ENCODE data around the gene NUP93. TPM values are rescaled to one million over a fixed set of nuclear protein-coding genes. Genes with fewer than 3 reads are reported as not detected.

The NUP93 gene
- total and polyA plus RNA-seq, 2 experiments from 2014 or later, result 139 to 187 TPM

DNA sequence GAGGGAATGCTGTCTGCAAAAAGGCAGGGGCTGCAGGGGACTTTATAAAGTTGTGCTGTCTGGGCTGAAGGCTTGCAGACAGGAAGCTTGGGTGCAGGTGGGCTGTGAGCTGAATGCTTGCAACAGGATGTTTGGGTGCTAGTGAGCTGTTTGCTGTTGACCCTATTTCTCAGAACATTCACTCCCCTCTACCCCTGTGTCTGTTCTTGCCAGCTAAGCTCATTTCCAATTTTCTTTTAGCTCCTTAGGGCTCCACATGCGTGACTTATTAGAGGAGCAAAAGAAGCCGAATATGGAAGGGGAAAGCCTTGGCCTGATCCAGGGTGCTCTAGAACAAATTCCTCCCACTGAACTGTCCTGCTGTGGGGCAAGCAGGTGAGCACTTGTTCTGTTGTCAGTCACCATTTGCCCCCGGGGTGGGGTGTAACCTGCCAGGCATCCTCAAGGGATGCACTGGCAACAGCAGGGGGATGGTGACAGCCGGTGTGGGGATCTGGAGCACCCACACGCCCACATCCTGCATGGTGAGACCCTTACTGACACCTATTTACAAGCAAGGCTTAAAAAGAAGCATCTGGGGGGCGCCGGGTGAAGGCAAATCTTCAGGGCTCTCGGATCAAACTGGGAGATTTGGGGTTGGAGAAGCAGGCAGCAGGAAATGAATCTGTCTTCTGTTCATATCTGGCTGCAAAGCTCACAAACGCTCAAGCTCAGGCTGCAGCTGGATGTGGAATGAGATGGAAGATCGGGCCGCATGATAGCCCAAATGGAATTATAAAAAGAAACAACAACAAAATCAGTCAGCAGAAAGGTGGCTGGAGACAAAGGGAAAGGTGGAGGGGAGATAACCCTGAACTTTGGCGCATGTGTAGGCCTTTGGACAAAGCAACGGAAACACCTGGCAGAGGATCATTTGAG lies 21.1 kb upstream of the NUP93 start (continued):
- TF ChIP-seq, protein P1, sequence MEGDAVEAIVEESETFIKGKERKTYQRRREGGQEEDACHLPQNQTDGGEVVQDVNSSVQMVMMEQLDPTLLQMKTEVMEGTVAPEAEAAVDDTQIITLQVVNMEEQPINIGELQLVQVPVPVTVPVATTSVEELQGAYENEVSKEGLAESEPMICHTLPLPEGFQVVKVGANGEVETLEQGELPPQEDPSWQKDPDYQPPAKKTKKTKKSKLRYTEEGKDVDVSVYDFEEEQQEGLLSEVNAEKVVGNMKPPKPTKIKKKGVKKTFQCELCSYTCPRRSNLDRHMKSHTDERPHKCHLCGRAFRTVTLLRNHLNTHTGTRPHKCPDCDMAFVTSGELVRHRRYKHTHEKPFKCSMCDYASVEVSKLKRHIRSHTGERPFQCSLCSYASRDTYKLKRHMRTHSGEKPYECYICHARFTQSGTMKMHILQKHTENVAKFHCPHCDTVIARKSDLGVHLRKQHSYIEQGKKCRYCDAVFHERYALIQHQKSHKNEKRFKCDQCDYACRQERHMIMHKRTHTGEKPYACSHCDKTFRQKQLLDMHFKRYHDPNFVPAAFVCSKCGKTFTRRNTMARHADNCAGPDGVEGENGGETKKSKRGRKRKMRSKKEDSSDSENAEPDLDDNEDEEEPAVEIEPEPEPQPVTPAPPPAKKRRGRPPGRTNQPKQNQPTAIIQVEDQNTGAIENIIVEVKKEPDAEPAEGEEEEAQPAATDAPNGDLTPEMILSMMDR (conservative IDR thresholded peaks at IDR 0.05; ENCODE audit: low read depth in 2 of 2), result no peak
- TF ChIP-seq EZH2 (IDR thresholded peaks at IDR 0.05; ENCODE audit: low read depth, unreplicated experiment), result no peak
- no peak for TF ChIP-seq JUNB (IDR thresholded peaks at IDR 0.05; ENCODE audit: unreplicated experiment)
- no peak for TF ChIP-seq ZNF114 (CRISPR knock-in tag; IDR thresholded peaks at IDR 0.05)
- TF ChIP-seq, protein P2, sequence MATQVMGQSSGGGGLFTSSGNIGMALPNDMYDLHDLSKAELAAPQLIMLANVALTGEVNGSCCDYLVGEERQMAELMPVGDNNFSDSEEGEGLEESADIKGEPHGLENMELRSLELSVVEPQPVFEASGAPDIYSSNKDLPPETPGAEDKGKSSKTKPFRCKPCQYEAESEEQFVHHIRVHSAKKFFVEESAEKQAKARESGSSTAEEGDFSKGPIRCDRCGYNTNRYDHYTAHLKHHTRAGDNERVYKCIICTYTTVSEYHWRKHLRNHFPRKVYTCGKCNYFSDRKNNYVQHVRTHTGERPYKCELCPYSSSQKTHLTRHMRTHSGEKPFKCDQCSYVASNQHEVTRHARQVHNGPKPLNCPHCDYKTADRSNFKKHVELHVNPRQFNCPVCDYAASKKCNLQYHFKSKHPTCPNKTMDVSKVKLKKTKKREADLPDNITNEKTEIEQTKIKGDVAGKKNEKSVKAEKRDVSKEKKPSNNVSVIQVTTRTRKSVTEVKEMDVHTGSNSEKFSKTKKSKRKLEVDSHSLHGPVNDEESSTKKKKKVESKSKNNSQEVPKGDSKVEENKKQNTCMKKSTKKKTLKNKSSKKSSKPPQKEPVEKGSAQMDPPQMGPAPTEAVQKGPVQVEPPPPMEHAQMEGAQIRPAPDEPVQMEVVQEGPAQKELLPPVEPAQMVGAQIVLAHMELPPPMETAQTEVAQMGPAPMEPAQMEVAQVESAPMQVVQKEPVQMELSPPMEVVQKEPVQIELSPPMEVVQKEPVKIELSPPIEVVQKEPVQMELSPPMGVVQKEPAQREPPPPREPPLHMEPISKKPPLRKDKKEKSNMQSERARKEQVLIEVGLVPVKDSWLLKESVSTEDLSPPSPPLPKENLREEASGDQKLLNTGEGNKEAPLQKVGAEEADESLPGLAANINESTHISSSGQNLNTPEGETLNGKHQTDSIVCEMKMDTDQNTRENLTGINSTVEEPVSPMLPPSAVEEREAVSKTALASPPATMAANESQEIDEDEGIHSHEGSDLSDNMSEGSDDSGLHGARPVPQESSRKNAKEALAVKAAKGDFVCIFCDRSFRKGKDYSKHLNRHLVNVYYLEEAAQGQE (IDR thresholded peaks at IDR 0.05; ENCODE audit: unreplicated experiment), result no peak
- no peak for TF ChIP-seq NANOG (IDR thresholded peaks at IDR 0.05; ENCODE audit: borderline replicate concordance)
- TF ChIP-seq ZNF331 (CRISPR knock-in tag; IDR thresholded peaks at IDR 0.05; ENCODE audit: low read depth), result no peak
- no peak for TF ChIP-seq CREB1 (CRISPR knock-in tag; IDR thresholded peaks at IDR 0.05; ENCODE audit: low read depth)

DNA sequence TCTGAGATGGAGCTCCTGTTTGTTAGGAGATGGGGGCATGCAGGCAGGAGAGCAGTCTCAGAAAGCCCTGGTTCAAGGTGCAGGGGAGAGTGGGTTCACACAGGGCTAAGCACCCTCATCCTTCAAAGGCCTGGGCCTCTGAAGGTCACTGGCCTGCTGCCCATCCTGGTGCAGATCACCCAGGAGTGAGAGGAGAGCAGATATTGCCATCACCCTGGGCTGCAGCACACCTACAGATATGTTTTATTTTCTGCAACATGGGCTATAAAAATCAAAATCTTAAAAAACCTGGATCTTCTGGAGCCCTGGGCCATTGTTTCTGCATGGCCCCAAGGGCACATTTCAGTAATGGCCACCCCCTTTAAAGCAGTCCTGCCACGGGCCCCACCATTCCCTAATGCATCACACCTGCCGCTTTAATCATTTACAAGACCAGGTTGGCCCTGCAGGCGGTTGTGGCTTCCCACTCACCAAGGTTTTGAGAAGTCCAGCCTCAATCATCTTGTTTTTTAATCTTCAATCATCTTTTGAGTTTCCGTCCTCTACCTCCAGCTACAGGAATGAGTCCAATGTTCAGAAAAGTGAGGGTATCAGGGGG lies 20.4 kb upstream of the NUP93 start:
- Mint-ChIP-seq H3K4me3 (no peak overlapping the region), H3K36me3 (ENCODE audit: low read depth) (no peaks in the 10 kb centered on the region)
- TF ChIP-seq, protein P3, sequence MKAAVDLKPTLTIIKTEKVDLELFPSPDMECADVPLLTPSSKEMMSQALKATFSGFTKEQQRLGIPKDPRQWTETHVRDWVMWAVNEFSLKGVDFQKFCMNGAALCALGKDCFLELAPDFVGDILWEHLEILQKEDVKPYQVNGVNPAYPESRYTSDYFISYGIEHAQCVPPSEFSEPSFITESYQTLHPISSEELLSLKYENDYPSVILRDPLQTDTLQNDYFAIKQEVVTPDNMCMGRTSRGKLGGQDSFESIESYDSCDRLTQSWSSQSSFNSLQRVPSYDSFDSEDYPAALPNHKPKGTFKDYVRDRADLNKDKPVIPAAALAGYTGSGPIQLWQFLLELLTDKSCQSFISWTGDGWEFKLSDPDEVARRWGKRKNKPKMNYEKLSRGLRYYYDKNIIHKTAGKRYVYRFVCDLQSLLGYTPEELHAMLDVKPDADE (IDR thresholded peaks at IDR 0.05), result no peak
- TF ChIP-seq EZH2 (IDR thresholded peaks at IDR 0.05; ENCODE audit: low read depth, unreplicated experiment), result no peak
- TF ChIP-seq POLR2AphosphoS5 (IDR thresholded peaks at IDR 0.05; ENCODE audit: low read depth), result no peak
- no peak for TF ChIP-seq EZH2phosphoT487 (IDR thresholded peaks at IDR 0.05; ENCODE audit: unreplicated experiment)
- TF ChIP-seq CREB1 (CRISPR knock-in tag; IDR thresholded peaks at IDR 0.05; ENCODE audit: low read depth), result no peak
- no peak for TF ChIP-seq STAT1 (IDR thresholded peaks at IDR 0.05; ENCODE audit: unreplicated experiment)
- TF ChIP-seq ZNF331 (CRISPR knock-in tag; IDR thresholded peaks at IDR 0.05; ENCODE audit: low read depth), result no peak
- TF ChIP-seq, protein P1 (conservative IDR thresholded peaks at IDR 0.05; ENCODE audit: low read depth in 2 of 2), result no peak
- TF ChIP-seq, protein P2 (IDR thresholded peaks at IDR 0.05; ENCODE audit: unreplicated experiment), result no peak
- TF ChIP-seq NANOG (IDR thresholded peaks at IDR 0.05; ENCODE audit: borderline replicate concordance), result no peak
- TF ChIP-seq ZNF114 (CRISPR knock-in tag; IDR thresholded peaks at IDR 0.05), result no peak

More for the DNA sequence above, 20.4 kb upstream of the NUP93 start:
- DNase-seq (ENCODE audit: low spot score), result no peak
- H3K27me3 ChIP-seq (ENCODE audit: insufficient read depth), result no peaks in the 10 kb centered on the region
- no peak overlapping the region for H3K27ac Mint-ChIP-seq
- peaks cover 5% of the 10 kb centered on the region for H3K4me1 ChIP-seq (ENCODE audit: insufficient read depth)
- no peak for ATAC-seq
- H3K27ac ChIP-seq (ENCODE audit: low read depth), result no peak overlapping the region
- no peak overlapping the region for H3K4me2 ChIP-seq
- no peaks in the 10 kb centered on the region for H3F3A ChIP-seq (replicated peaks; ENCODE audit: low read depth)
- H3K27me3 Mint-ChIP-seq (ENCODE audit: insufficient read depth, low read depth, poor library complexity), result peaks cover 13% of the 10 kb centered on the region
- no peaks in the 10 kb centered on the region for H4K20me1 ChIP-seq (replicated peaks; ENCODE audit: insufficient read depth)
- no peak overlapping the region for H3K4me3 ChIP-seq
- no peaks in the 10 kb centered on the region for H3K36me3 ChIP-seq (ENCODE audit: insufficient read depth)
- no peaks in the 10 kb centered on the region for H3K9me3 Mint-ChIP-seq
- H3K9me2 ChIP-seq (ENCODE audit: insufficient read depth), result no peaks in the 10 kb centered on the region
- H3K79me2 ChIP-seq (replicated peaks; ENCODE audit: insufficient read depth), result no peaks in the 10 kb centered on the region
- peaks cover 11% of the 10 kb centered on the region for H3K4me1 Mint-ChIP-seq
- peak overlapping the region; percentile 74; the same call in 1 of the 2 replicates for H2AFZ ChIP-seq

Measured in GM23338 (cell line).